Epithelial cell of proximal tubule (primary cell): ENCODE data around the gene MT1F. TPM values are rescaled to one million over a fixed set of nuclear protein-coding genes. Genes with fewer than 3 reads are reported as not detected.

Experiments used
- DNase-seq: peaks from one replicate; pipeline ENCODE4 v3.0.0-alpha.2; 2011; ENCODE audit warnings: low read depth
- H3K4me3 ChIP-seq: 2 replicates; pipeline ENCODE4 v1.5.1; 2011; ENCODE audit warnings: low read depth, mild to moderate bottlenecking, low read length
- total RNA-seq: library from RNA; depleted of rRNA; stranded (reverse); fragments of >200 nt; gene quantifications from 2 replicates; pipeline ENCODE4 v1.2.3, GENCODE V29; 2015
- TF ChIP-seq, protein P1 (sequence below): conservative IDR thresholded peaks from 2 replicates; pipeline ENCODE4 v1.5.1; 2012; ENCODE audit warnings: low read depth, mild to moderate bottlenecking, low read length

MT1F gene
- total RNA-seq, 1 donor from 2014 or later: 95.8 TPM

- peak overlapping the region; percentile 63 for H3K4me3 ChIP-seq
- no peak for DNase-seq
- TF ChIP-seq, protein P1, sequence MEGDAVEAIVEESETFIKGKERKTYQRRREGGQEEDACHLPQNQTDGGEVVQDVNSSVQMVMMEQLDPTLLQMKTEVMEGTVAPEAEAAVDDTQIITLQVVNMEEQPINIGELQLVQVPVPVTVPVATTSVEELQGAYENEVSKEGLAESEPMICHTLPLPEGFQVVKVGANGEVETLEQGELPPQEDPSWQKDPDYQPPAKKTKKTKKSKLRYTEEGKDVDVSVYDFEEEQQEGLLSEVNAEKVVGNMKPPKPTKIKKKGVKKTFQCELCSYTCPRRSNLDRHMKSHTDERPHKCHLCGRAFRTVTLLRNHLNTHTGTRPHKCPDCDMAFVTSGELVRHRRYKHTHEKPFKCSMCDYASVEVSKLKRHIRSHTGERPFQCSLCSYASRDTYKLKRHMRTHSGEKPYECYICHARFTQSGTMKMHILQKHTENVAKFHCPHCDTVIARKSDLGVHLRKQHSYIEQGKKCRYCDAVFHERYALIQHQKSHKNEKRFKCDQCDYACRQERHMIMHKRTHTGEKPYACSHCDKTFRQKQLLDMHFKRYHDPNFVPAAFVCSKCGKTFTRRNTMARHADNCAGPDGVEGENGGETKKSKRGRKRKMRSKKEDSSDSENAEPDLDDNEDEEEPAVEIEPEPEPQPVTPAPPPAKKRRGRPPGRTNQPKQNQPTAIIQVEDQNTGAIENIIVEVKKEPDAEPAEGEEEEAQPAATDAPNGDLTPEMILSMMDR: no peak
Measured at GRCh38 chr16:56626685-56627084, 31.1 kb upstream of the MT1F start.

- H3K4me3 ChIP-seq: no peak overlapping the region
- TF ChIP-seq, protein P1: peak; percentile 12
- DNase-seq: no peak
Measured at GRCh38 chr16:56628486-56629350, 29.0 kb upstream of the MT1F start.

DNA sequence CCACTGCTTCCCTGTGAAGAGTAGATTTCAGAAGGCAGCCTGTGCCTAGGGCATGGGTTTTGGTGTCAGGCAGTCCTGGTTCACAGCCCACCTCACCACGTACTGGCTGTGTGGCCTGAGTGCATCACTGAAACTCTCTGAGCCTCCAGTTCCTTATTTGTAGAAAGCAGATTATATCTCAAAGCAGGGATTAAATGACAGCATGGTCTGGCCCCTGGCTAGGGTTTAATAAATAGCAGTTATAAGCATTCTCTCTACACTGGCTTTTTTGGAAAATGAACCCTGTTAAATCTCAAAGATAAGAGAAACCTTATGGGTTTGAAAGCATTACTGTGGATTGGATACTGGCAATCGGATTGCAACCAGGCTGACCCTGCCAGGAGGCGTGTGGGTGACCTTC, 28.2 kb upstream of the MT1F start:
- no peak for DNase-seq
- no peak overlapping the region for H3K4me3 ChIP-seq
- TF ChIP-seq, protein P1: no peak

GRCh38 chr16:56630134-56630533, 27.6 kb upstream of the MT1F start:
- no peak overlapping the region for H3K4me3 ChIP-seq
- DNase-seq: no peak
- TF ChIP-seq, protein P1: no peak

DNA sequence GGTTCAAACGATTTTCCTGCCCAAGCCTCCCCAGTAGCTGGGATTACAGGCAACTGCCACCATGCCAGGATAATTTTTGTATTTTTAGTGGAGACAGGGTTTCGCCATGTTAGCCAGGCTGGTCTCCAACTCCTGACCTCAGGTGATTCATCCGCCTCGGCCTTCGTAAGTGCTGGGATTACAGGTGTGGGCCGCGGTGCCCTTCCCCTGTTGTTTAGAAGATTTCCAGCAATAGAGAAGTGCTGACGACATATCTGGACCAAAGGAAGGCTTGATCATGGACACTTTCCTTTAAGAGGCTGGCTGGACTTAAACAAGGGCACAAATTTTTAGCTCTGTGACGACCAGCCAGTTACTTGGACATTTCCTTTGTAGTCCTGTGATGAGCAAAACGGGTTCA, 26.6 kb upstream of the MT1F start:
- DNase-seq: no peak
- TF ChIP-seq, protein P1: no peak
- no peak overlapping the region for H3K4me3 ChIP-seq

GRCh38 chr16:56631832-56632155, 26.0 kb upstream of the MT1F start:
- no peak for DNase-seq
- TF ChIP-seq, protein P1: no peak
- H3K4me3 ChIP-seq: peak overlapping the region; percentile 60

DNA sequence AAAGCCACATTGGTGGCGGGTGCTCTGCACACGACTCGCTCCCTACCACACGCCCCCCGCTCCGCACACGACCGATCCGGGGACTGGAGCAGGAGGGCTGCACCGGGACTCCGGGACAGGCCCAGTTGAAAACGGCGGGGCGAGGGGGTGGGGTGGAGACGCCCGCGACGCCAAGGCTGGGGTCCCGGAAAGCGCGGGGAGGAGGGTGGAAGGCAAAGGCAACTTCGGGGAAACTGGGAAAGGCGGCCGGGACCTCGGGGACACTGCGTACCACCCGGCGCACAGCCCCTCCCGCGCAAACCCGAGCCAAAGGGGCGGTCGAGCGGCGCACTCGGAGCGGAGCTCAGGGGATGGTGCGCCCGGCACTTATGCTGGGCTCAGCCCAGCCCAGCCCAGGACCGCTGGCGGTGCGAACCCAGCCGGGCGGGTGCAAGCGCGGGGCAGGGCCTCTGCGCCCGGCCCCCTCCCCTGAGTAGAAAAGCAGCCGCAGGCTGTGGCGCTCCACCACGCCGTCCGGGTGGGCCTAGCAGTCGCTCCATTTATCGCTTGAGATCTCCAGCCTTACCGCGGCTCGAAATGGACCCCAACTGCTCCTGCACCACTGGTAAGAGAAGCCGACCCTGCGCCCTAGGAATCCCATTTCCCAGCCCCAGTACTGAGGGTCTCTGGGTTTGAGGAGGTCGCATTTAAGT, 25.5 kb upstream of the MT1F start, which contains the start of gene MT1M:
Gene MT1M, plus strand, starts transcription at position 504 of the 692 bp plus-strand sequence. Its CDS starts 73 bp downstream, at position 577.
- no peak for DNase-seq
- peak within 1 kb of the TSS; percentile 60 for H3K4me3 ChIP-seq
- TF ChIP-seq, protein P1: no peak
